IPS-18c (cell line): ENCODE measurements around the gene PEAK1.
"Not testable (repeated sequence)": the region's sequence is repeated elsewhere in the genome, so short reads cannot be mapped to it uniquely, and the experiment has no call there.

Experiments used
- H3K4me3 ChIP-seq: 2 replicates; pipeline ENCODE4 v1.7.0; 2013; ENCODE audit warnings: low read depth, mild to moderate bottlenecking, low read length, moderate library complexity; ENCODE audit not compliant: insufficient read depth
- H3K9me3 ChIP-seq: one replicate; pipeline ENCODE4 v1.6.1; 2013; ENCODE audit warnings: mild to moderate bottlenecking, low read length, moderate library complexity; ENCODE audit not compliant: control insufficient read depth, insufficient read depth

Gene PEAK1

GRCh38 chr15:77187751-77188464, 232.0 kb downstream of the PEAK1 start:
- H3K9me3 ChIP-seq, result no peaks in the 10 kb centered on the region
- H3K4me3 ChIP-seq, result no peak overlapping the region

- no peaks in the 10 kb centered on the region for H3K9me3 ChIP-seq
- H3K4me3 ChIP-seq, result no peak overlapping the region
Measured at GRCh38 chr15:77186594-77187011, 233.3 kb downstream of the PEAK1 start.

GRCh38 chr15:77185242-77185785, 234.6 kb downstream of the PEAK1 start:
- Histone ChIP-seq H3K4me3 (no peak overlapping the region), H3K9me3 (no peaks in the 10 kb centered on the region)

- not testable (repeated sequence) for H3K4me3 ChIP-seq, H3K9me3 ChIP-seq
Measured at GRCh38 chr15:77184352-77184751, 235.6 kb downstream of the PEAK1 start.

- H3K9me3 ChIP-seq, result no peaks in the 10 kb centered on the region
- H3K4me3 ChIP-seq, result no peak overlapping the region
Measured at GRCh38 chr15:77183066-77183465, 236.8 kb downstream of the PEAK1 start.

- H3K9me3 ChIP-seq, result no peaks in the 10 kb centered on the region
- H3K4me3 ChIP-seq, result no peak overlapping the region
Measured at GRCh38 chr15:77181305-77182074, 238.4 kb downstream of the PEAK1 start.

- Histone ChIP-seq H3K4me3 (no peak overlapping the region), H3K9me3 (no peaks in the 10 kb centered on the region)
Measured at GRCh38 chr15:77180757-77181156, 239.1 kb downstream of the PEAK1 start.

- Histone ChIP-seq H3K4me3 (no peak overlapping the region), H3K9me3 (no peaks in the 10 kb centered on the region)
Measured at GRCh38 chr15:77180270-77180669, 239.6 kb downstream of the PEAK1 start.

GRCh38 chr15:77179541-77179998, 240.3 kb downstream of the PEAK1 start:
- H3K9me3 ChIP-seq, result no peaks in the 10 kb centered on the region
- no peak overlapping the region for H3K4me3 ChIP-seq

GRCh38 chr15:77178411-77178810, 241.5 kb downstream of the PEAK1 start:
- no peaks in the 10 kb centered on the region for H3K9me3 ChIP-seq
- no peak overlapping the region for H3K4me3 ChIP-seq

GRCh38 chr15:77176148-77176547, 243.8 kb downstream of the PEAK1 start:
- H3K4me3 ChIP-seq, H3K9me3 ChIP-seq: not testable (repeated sequence)

- no peak overlapping the region for H3K4me3 ChIP-seq
- no peaks in the 10 kb centered on the region for H3K9me3 ChIP-seq
Measured at GRCh38 chr15:77173487-77173886, 246.4 kb downstream of the PEAK1 start.

- H3K4me3 ChIP-seq, result no peak overlapping the region
- H3K9me3 ChIP-seq, result no peaks in the 10 kb centered on the region
Measured at GRCh38 chr15:77171221-77171967, 248.5 kb downstream of the PEAK1 start.

- Histone ChIP-seq H3K4me3 (no peak overlapping the region), H3K9me3 (no peaks in the 10 kb centered on the region)
Measured at GRCh38 chr15:77168616-77169015, 251.3 kb downstream of the PEAK1 start.

GRCh38 chr15:77168141-77168540, 251.8 kb downstream of the PEAK1 start:
- Histone ChIP-seq H3K9me3 (no peaks in the 10 kb centered on the region), H3K4me3 (no peak overlapping the region)

- Histone ChIP-seq H3K9me3 (no peaks in the 10 kb centered on the region), H3K4me3 (no peak overlapping the region)
Measured at GRCh38 chr15:77167406-77167805, 252.5 kb downstream of the PEAK1 start.

- H3K9me3 ChIP-seq, result no peaks in the 10 kb centered on the region
- no peak overlapping the region for H3K4me3 ChIP-seq
Measured at GRCh38 chr15:77163781-77164384, 256.0 kb downstream of the PEAK1 start.
